HG03457 (cell line): ENCODE results near the gene OSBPL1A.
A peak's percentile ranks its signal among the peaks of the same experiment; 100 is the strongest.
"Not testable (repeated sequence)": the region's sequence is repeated elsewhere in the genome, so short reads cannot be mapped to it uniquely, and the experiment has no call there.

ENCODE experiments used
- ATAC-seq: cut with Tn5 transposase; IDR thresholded peaks from one replicate; pipeline ENCODE4 v1.9.1; 2021; ENCODE audit warnings: moderate number of reproducible peaks; ENCODE audit not compliant: unreplicated experiment

Gene OSBPL1A

GRCh38 chr18:24189664-24190346, 207.8 kb downstream of the OSBPL1A start:
- ATAC-seq = no peak

- peak; percentile 66 for ATAC-seq
Measured at GRCh38 chr18:24189007-24189528, 208.6 kb downstream of the OSBPL1A start.

GRCh38 chr18:24188120-24188519, 209.5 kb downstream of the OSBPL1A start:
- ATAC-seq = no peak

- ATAC-seq = no peak
Measured at GRCh38 chr18:24187689-24188088, 209.9 kb downstream of the OSBPL1A start.

- ATAC-seq = no peak
Measured at GRCh38 chr18:24187049-24187448, 210.6 kb downstream of the OSBPL1A start.

GRCh38 chr18:24185805-24186204, 211.8 kb downstream of the OSBPL1A start:
- no peak for ATAC-seq

GRCh38 chr18:24181806-24182205, 215.8 kb downstream of the OSBPL1A start:
- no peak for ATAC-seq

GRCh38 chr18:24180048-24180447, 217.6 kb downstream of the OSBPL1A start:
- ATAC-seq = no peak

- ATAC-seq = no peak
Measured at GRCh38 chr18:24177499-24178133, 220.0 kb downstream of the OSBPL1A start.

- peak; percentile 63 for ATAC-seq
Measured at GRCh38 chr18:24176727-24177416, 220.8 kb downstream of the OSBPL1A start.

GRCh38 chr18:24173997-24174396, 223.6 kb downstream of the OSBPL1A start:
- ATAC-seq = no peak

- no peak for ATAC-seq
Measured at GRCh38 chr18:24170360-24170759, 227.3 kb downstream of the OSBPL1A start.

GRCh38 chr18:24168496-24168895, 229.1 kb downstream of the OSBPL1A start:
- ATAC-seq = no peak

- ATAC-seq = no peak
Measured at GRCh38 chr18:24161304-24161703, 236.3 kb downstream of the OSBPL1A start.

- no peak for ATAC-seq
Measured at GRCh38 chr18:24160086-24160485, 237.5 kb downstream of the OSBPL1A start.

- ATAC-seq = no peak
Measured at GRCh38 chr18:24157855-24158254, 239.8 kb downstream of the OSBPL1A start.

GRCh38 chr18:24153397-24153796, 244.2 kb downstream of the OSBPL1A start:
- no peak for ATAC-seq

GRCh38 chr18:24149591-24149990, 248.0 kb downstream of the OSBPL1A start:
- not testable (repeated sequence) for ATAC-seq

- ATAC-seq = no peak
Measured at GRCh38 chr18:24142376-24142775, 255.2 kb downstream of the OSBPL1A start.

GRCh38 chr18:24140697-24141096, 256.9 kb downstream of the OSBPL1A start:
- no peak for ATAC-seq

- ATAC-seq = peak; percentile 86
Measured at GRCh38 chr18:24138789-24139616, 258.6 kb downstream of the OSBPL1A start, which contains the start of gene CABYR. Gene CABYR (plus strand): TSS chr18:24139062. CDS start chr18:24143115, 4,053 bp downstream.
